Pancreas (tissue), 10 donors: ENCODE measurements around the gene DNAJC8. TPM values are rescaled to one million over a fixed set of nuclear protein-coding genes. Genes with fewer than 3 reads are reported as not detected.
A peak's percentile ranks its signal among the peaks of the same experiment; 100 is the strongest.

Experiments used
- ATAC-seq, 4 donors: fragments of 200-7000 bp; cut with Tn5 transposase; one replicate each; pipeline versions ENCODE4 v1.8.0 to v1.9.1; 2020; ENCODE audit warnings: mild to moderate bottlenecking in 4 of 4, moderate library complexity in 4 of 4
- DNase-seq, 6 donors: peaks; one replicate each; pipeline ENCODE4 v3.0.0-alpha.2; 2020
- FAIRE-seq: peaks from 2 replicates; lab custom pipeline; 2012; peaks lifted over from hg19 to GRCh38; lab: Jason Lieb, UNC
- H3K27ac ChIP-seq, 4 donors: fragments of 200-600 bp; sonication (generic); 1 replicate in 3 of 4; 2 replicates in 1 of 4; pipeline versions ENCODE4 v1.5.0 to v1.8.0; 2020
- H3K27me3 ChIP-seq, 4 donors: fragments of 200-600 bp; one replicate each; pipeline ENCODE4 v1.8.0; 2021
- H3K36me3 ChIP-seq, 3 donors: fragments of 200-600 bp; sonication (generic) in 1 of 3; one replicate each; pipeline versions ENCODE4 v1.5.0 to v1.8.0; 2020 to 2021
- H3K4me1 ChIP-seq, 3 donors: fragments of 200-600 bp; one replicate each; pipeline ENCODE4 v1.8.0; 2021
- H3K4me3 ChIP-seq, 4 donors: fragments of 200-600 bp; sonication (generic) in 2 of 4; one replicate each; pipeline versions ENCODE4 v1.5.0 to v1.8.0; 2020 to 2021
- H3K9me3 ChIP-seq, 4 donors: fragments of 200-600 bp; one replicate each; pipeline ENCODE4 v1.8.0; 2021
- WGBS, 2 donors: extraction: QIAGEN DNeasy Blood & Tissue Kit; methylation state at CpG; one replicate each; pipeline ENCODE4 v1.1.7; 2013; 5-methylcytosine and 5-hydroxymethylcytosine counted together
- intact Hi-C, 3 donors: fragments of 100-400 bp; cut with DNase I; formaldehyde crosslinking; loops; one replicate each; pipeline versions ENCODE4 v1.11.1 to v1.14.2; 2022
- polyA plus RNA-seq, 2 donors: library from polyadenylated mRNA; stranded (reverse); fragments of 200-250 nt; gene quantifications; one replicate each; pipeline ENCODE4 v1.2.3, GENCODE V29; 2013
- total RNA-seq, 6 donors: library from RNA; stranded (reverse); fragmentation: NEBNext Ultra II Directional in 4 of 6; extraction: Animal tissue kit (Norgen Biotek cat#: 25700) in 4 of 6; gene quantifications; one replicate each; pipeline versions ENCODE4 v1.2.1 to v1.2.4, GENCODE V29; 2021 to 2023
- TF ChIP-seq, protein P1 (sequence below), 4 donors: fragments of 200-600 bp; sonication (generic) in 3 of 4; IDR thresholded peaks; one replicate each; pipeline versions ENCODE4 v1.5.0 to v1.8.0; 2021; ENCODE audit warnings: antibody characterized with exemption in 4 of 4
- donor health status: healthy with polysubstance abuse.
- donor health status: DM: no; HTN: no; CAD: no; lungs with moderate emphysema.
- donor health status: DM: no; HTN: no; CAD: no.
- donor health status: control.
- donor health status: control.
- donor health status: Bipolar disorder and iron deficiency.
- donor health status: DM: yes; HTN: yes; CAD: no.
- donor health status: DM: no; HTN: no; CAD: no.
- donor health status: DM: no; HTN: no; CAD: no.
- donor health status: DM: yes; HTN: yes; CAD: no.

The DNAJC8 gene
- total and polyA plus RNA-seq, 8 donors: 12.1 to 45.1 (median 20.6) TPM

DNA sequence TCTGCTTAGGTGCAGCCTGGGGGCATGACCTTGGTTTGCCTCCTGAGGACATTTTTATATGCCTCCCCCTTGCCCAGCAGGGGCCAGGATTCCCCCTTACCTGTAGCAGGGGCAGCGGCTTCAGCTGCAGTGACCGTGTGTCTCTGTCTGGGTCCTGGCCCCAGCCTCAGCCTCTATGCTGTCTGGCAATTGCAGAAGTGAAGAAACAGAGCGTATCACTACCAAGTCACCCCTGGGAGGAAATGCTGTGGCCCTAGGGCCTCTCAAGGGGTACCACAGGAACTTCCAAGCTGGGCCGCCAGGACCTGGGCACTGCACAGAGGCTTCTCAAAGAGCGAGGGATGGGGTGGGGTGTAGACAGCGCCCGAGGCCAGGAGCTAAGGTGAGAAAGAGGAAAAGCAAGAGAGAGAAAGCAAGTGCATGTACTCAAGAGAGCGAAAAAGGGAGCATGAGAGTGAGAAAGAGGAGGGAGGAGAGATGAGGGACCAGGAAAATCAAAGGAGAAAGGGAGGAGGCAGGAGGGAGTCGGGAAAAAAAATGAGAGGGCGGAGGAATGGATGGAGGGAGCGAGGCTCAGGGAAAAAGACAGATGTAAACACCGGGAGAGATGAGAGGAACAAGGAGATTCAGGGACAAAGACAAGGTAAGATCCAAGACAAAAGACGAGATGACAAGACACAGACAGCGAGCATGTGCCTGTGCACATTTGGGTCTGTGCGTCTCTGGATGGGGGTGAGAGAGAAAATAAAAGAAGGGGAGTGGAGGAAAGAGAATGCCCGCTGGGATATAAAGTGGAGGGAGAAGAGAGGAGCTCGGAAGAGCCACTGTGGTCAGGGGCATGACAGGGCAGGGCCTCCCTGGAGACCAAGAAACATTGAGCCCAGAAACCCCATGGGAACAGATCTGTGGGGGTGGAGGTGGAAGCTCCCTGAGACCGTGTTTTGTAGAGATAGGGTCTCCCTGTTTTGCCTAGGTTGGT lies 56.0 kb downstream of the DNAJC8 start, which contains the start of gene PTAFR:
PTAFR (minus strand) TSS at position 199 of the 979 bp plus-strand sequence. CDS start 25,669 bp downstream, outside the sequence.
- DNase-seq: no peak
- Histone ChIP-seq H3K36me3 (no peaks in the 10 kb centered on the region), H3K27me3 (no peaks in the 10 kb centered on the region), H3K4me1 (peaks cover 0 to 9% (median 0%) of the 10 kb centered on the region in 3 donors), H3K4me3 (peak within 1 kb of the TSS in 1 of 4 donors; percentile 28), H3K9me3 (no peaks in the 10 kb centered on the region), H3K27ac (peak within 1 kb of the TSS in 1 of 4 donors; percentile 41)
- 72 to 78% methylated on average over 18 of the region's 18 CpGs for WGBS, 2 donors
- TF ChIP-seq, protein P1, sequence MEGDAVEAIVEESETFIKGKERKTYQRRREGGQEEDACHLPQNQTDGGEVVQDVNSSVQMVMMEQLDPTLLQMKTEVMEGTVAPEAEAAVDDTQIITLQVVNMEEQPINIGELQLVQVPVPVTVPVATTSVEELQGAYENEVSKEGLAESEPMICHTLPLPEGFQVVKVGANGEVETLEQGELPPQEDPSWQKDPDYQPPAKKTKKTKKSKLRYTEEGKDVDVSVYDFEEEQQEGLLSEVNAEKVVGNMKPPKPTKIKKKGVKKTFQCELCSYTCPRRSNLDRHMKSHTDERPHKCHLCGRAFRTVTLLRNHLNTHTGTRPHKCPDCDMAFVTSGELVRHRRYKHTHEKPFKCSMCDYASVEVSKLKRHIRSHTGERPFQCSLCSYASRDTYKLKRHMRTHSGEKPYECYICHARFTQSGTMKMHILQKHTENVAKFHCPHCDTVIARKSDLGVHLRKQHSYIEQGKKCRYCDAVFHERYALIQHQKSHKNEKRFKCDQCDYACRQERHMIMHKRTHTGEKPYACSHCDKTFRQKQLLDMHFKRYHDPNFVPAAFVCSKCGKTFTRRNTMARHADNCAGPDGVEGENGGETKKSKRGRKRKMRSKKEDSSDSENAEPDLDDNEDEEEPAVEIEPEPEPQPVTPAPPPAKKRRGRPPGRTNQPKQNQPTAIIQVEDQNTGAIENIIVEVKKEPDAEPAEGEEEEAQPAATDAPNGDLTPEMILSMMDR (IDR thresholded peaks at IDR 0.05): no peak
- intact Hi-C loops: no loop called here
- peak in 2 of 4 donors; percentile 13 to 35 for ATAC-seq
- no peak for FAIRE-seq

DNA sequence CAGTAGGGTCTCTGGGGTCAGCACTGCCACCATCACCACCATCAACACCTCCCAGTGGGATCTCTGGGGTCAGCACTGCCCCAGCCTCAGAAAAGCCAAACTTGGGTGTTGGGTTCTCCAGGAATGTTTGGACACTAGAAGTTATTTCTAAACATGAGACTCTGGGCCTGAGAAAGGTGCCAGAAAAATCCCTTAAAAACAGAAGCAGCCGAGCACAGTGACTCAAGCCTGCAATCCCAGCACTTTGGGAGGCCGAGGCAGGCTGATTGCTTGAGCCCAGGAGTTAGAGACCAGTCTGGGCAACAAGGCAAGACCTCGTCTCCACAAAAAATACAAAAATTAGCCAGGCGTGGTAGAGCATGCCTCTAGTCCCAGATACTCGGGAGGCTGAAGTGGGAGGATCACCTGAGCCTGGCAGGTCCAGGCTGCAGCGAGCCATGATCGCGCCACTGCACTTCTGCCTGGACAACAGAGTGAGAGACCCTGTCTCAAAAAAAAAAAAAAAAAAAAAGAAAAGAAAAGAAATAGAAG lies 56.8 kb downstream of the DNAJC8 start:
- intact Hi-C loops: no loop called here
- no peaks in the 10 kb centered on the region for H3K36me3 ChIP-seq
- TF ChIP-seq, protein P1 (IDR thresholded peaks at IDR 0.05): no peak
- ATAC-seq (no peak), DNase-seq (no peak), FAIRE-seq (no peak)
- WGBS, 2 donors: 76 to 91% methylated on average over 8 of the region's 8 CpGs
- H3K4me3 ChIP-seq: peak overlapping the region in 1 of 4 donors; percentile 28
- H3K9me3 ChIP-seq: no peaks in the 10 kb centered on the region
- peak overlapping the region in 1 of 4 donors; percentile 41 for H3K27ac ChIP-seq
- peaks cover 0 to 9% (median 0%) of the 10 kb centered on the region in 3 donors for H3K4me1 ChIP-seq
- H3K27me3 ChIP-seq: no peaks in the 10 kb centered on the region

DNA sequence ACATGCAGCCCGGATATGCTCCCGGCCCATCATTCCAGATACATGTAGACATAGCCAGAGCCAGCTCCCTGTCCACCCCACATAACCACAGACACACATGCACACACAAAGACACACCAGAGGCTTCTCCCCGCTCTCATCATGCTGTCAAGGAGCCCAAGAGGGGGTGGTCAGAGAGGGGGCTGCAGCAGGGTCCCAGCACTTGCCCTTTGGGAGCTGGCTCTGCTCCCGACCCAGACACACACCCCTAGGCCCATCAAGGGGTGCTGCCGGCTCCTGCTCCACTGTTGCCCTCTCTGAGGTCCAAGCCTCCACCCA lies 58.9 kb downstream of the DNAJC8 start:
- no peaks in the 10 kb centered on the region for H3K27me3 ChIP-seq
- H3K4me1 ChIP-seq: peaks cover 0 to 9% (median 0%) of the 10 kb centered on the region in 3 donors
- FAIRE-seq (no peak), ATAC-seq (peak in 2 of 4 donors; percentile 10), DNase-seq (no peak)
- intact Hi-C loops: no loop called here
- no peak overlapping the region for H3K27ac ChIP-seq
- no peaks in the 10 kb centered on the region for H3K36me3 ChIP-seq
- no peaks in the 10 kb centered on the region for H3K9me3 ChIP-seq
- TF ChIP-seq, protein P1 (IDR thresholded peaks at IDR 0.05): no peak
- H3K4me3 ChIP-seq: peak overlapping the region in 1 of 4 donors; percentile 15
- 67 to 80% methylated on average over 4 to 5 of the region's 5 CpGs for WGBS, 2 donors

DNA sequence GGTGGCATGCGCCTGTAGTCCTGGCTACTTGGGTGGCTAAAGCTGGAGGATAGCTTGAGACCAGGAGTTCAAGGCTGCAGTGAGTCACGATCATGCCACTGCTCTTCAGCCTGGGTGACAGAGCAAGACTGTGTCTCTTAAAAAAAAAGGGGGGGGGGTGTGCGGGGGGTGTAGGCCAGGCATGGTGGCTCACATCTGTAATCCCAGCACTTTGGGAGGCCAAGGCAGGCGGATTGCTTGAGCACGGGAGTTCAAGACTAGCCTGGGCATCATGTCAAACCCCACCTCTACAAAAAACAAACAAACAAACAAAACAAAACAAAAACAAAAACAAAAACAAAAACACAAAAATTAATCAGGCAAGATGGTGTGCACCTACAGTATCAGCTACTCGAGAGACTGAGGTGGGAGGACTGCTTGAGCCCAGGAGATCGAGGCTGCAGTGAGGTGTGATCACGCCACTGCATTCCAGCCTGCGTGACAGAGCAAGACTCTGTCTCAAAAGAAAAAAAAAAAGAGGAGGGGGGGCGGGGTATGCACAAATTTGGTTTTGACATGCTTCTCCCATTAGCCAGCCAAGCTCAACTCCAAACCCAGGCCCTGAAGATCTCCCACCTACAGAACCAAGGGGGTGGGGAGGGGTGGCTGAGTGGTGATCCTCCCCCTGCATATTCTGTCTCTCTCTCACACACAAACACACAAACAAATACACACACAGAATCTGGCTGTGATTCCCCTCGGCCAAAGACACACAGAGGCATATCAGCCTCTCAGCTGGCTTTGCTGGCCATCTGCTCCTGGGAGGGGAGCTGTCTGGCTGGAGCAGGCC lies 59.5 kb downstream of the DNAJC8 start:
- no peak for FAIRE-seq
- Histone ChIP-seq H3K27ac (peak overlapping the region in 2 of 4 donors; percentile 52 to 59), H3K27me3 (no peaks in the 10 kb centered on the region), H3K4me1 (peaks cover 0 to 9% (median 0%) of the 10 kb centered on the region in 3 donors), H3K4me3 (peak overlapping the region in 1 of 4 donors; percentile 7), H3K36me3 (no peaks in the 10 kb centered on the region), H3K9me3 (no peaks in the 10 kb centered on the region)
- intact Hi-C loops: no loop called here
- WGBS, 2 donors: 68 to 75% methylated on average over 11 of the region's 11 CpGs
- ATAC-seq: peak in 2 of 4 donors; percentile 9 to 12
- no peak for DNase-seq
- TF ChIP-seq, protein P1 (IDR thresholded peaks at IDR 0.05): no peak
